ENCODE data around the gene HUWE1. TPM values are rescaled to one million over a fixed set of nuclear protein-coding genes. Genes with fewer than 3 reads are reported as not detected.

HUWE1 gene
- polyA plus RNA-seq, 1 donor (not counting 4 experiments of a cell fraction or from before 2014, with no cell fraction given) = 53.6 TPM

DNA sequence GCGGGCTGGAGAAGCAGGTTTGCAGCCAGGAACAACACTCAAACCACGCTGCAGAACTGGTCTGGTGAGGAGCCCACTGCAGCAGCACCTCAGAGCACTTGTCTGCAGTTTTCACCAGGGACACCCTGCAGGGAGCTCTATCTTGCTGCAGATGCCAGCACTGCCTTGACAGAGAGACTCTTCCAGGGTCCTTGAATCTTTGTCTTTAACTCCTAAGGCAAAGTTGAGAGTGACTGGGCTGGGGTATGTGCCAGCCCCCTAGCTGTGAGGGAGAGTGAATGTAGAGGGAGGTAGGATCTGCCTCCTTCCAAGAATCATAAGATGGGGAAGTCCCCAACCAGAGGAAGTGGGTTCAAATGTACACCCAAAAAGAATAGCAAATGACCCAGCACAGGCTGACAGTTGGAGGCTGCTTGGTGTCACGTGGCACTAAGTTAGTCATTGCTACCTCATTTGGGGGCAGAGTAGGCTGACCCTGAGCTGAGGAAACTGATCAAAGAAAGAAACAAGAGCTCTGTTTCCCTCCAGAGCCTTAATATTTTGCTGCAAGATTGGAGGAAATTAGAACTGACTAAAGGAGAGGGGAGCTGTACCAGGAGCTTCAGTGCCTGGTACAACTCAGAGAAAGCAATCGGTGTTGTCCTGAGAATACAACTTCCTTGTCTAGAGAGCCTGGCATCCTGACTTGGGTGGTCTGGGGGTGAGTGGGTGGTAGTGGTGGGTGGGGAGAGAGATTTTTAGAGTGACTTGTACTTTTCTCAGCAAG is 28.2 kb upstream of the HUWE1 start:
- Histone ChIP-seq H3K27ac (ENCODE audit: control insufficient read depth, insufficient read depth, low read length) (peak overlapping the region; percentile 47), H3K36me3 (ENCODE audit: control insufficient read depth in 2 of 2, extremely low read depth in 1 of 2, insufficient read depth in 2 of 2, low read length in 2 of 2) (no peaks in the 10 kb centered on the region), H3K9me1 (ENCODE audit: control insufficient read depth, extremely low read depth, insufficient read depth, low read length) (no peaks in the 10 kb centered on the region), H3K9me3 (ENCODE audit: control insufficient read depth, low read depth, low read length) (no peaks in the 10 kb centered on the region), H3K4me2 (ENCODE audit: control insufficient read depth, extremely low read depth, insufficient read depth, low read depth, low read length) (peak overlapping the region; percentile 54), H3K4me1 (ENCODE audit: control insufficient read depth, extremely low read depth, insufficient read depth, low read length) (peaks cover 31% of the 10 kb centered on the region), H4K20me1 (ENCODE audit: control insufficient read depth, extremely low read depth, insufficient read depth, low read length) (no peaks in the 10 kb centered on the region), H2AFZ (ENCODE audit: control insufficient read depth, low read length) (no peak overlapping the region), H3K9ac (ENCODE audit: control insufficient read depth, extremely low read depth, insufficient read depth, low read length) (peak overlapping the region; percentile 7), H3K27me3 (ENCODE audit: control insufficient read depth, extremely low read depth, insufficient read depth, low read length) (no peaks in the 10 kb centered on the region), H3K79me2 (ENCODE audit: control insufficient read depth, insufficient read depth, low read length) (no peaks in the 10 kb centered on the region), H3K4me3 (ENCODE audit: control insufficient read depth in 2 of 3, extremely low read depth in 1 of 3, insufficient read depth in 2 of 3, low read depth in 1 of 3, low read length in 3 of 3) (no peak overlapping the region)
- FAIRE-seq = peak; percentile 60
- TF ChIP-seq, protein P1, sequence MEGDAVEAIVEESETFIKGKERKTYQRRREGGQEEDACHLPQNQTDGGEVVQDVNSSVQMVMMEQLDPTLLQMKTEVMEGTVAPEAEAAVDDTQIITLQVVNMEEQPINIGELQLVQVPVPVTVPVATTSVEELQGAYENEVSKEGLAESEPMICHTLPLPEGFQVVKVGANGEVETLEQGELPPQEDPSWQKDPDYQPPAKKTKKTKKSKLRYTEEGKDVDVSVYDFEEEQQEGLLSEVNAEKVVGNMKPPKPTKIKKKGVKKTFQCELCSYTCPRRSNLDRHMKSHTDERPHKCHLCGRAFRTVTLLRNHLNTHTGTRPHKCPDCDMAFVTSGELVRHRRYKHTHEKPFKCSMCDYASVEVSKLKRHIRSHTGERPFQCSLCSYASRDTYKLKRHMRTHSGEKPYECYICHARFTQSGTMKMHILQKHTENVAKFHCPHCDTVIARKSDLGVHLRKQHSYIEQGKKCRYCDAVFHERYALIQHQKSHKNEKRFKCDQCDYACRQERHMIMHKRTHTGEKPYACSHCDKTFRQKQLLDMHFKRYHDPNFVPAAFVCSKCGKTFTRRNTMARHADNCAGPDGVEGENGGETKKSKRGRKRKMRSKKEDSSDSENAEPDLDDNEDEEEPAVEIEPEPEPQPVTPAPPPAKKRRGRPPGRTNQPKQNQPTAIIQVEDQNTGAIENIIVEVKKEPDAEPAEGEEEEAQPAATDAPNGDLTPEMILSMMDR (optimal IDR thresholded peaks at IDR 0.05 in 1 of 3, IDR thresholded peaks at IDR 0.05 in 1 of 3, conservative IDR thresholded peaks at IDR 0.05 in 1 of 3; ENCODE audit: extremely low read depth in 1 of 3, insufficient read depth in 2 of 3, low read length in 3 of 3) = no peak
- TF ChIP-seq EZH2 (IDR thresholded peaks at IDR 0.05; ENCODE audit: low read length) = no peak
- dilution Hi-C loops (cut with MboI; ENCODE audit: extremely low pct_ligation_motif_present, low sequenced_read_pairs) = no loop called here
- DNase-seq (ENCODE audit: low read depth, low spot score) = no peak

DNA sequence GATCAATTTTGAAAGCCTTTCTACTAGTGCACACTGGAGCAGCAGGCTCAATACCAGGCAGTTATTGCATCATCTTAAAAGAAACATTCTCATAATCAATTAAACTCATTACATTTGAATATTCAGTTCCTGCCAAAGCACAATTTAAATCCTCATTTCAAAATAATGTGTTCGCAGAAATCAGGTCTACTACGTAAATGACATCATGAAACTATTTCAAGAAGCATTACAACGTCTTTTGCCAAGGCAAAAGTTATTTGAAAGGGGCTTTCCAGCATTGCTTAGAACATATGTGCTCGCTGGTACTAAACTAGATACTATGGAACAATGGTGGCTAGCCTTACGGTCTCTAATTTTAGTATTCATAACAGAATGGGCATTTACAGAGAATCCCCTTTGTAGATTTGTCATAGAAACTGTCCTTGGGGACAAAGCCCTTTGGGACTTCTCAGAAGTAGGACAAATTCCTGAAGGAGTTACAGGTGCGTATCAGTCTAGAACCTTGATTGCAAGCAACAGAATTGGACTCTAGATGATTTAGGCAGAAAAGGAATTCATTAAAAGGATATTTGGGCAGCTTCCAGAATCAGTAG is 27.6 kb upstream of the HUWE1 start:
- dilution Hi-C loops (cut with MboI; ENCODE audit: extremely low pct_ligation_motif_present, low sequenced_read_pairs) = no loop called here
- no peaks in the 10 kb centered on the region for H3K9me1 ChIP-seq (ENCODE audit: control insufficient read depth, extremely low read depth, insufficient read depth, low read length)
- peak overlapping the region; percentile 54 for H3K4me2 ChIP-seq (ENCODE audit: control insufficient read depth, extremely low read depth, insufficient read depth, low read depth, low read length)
- no peak overlapping the region for H3K9ac ChIP-seq (ENCODE audit: control insufficient read depth, extremely low read depth, insufficient read depth, low read length)
- no peaks in the 10 kb centered on the region for H3K27me3 ChIP-seq (ENCODE audit: control insufficient read depth, extremely low read depth, insufficient read depth, low read length)
- H3K4me3 ChIP-seq (ENCODE audit: control insufficient read depth in 2 of 3, extremely low read depth in 1 of 3, insufficient read depth in 2 of 3, low read depth in 1 of 3, low read length in 3 of 3) = no peak overlapping the region
- H3K36me3 ChIP-seq (ENCODE audit: control insufficient read depth in 2 of 2, extremely low read depth in 1 of 2, insufficient read depth in 2 of 2, low read length in 2 of 2) = no peaks in the 10 kb centered on the region
- peaks cover 31% of the 10 kb centered on the region for H3K4me1 ChIP-seq (ENCODE audit: control insufficient read depth, extremely low read depth, insufficient read depth, low read length)
- H3K27ac ChIP-seq (ENCODE audit: control insufficient read depth, insufficient read depth, low read length) = peak overlapping the region; percentile 47
- no peaks in the 10 kb centered on the region for H4K20me1 ChIP-seq (ENCODE audit: control insufficient read depth, extremely low read depth, insufficient read depth, low read length)
- H3K79me2 ChIP-seq (ENCODE audit: control insufficient read depth, insufficient read depth, low read length) = no peaks in the 10 kb centered on the region
- H3K9me3 ChIP-seq (ENCODE audit: control insufficient read depth, low read depth, low read length) = no peaks in the 10 kb centered on the region
- DNase-seq (ENCODE audit: low read depth, low spot score) = no peak
- no peak for FAIRE-seq
- TF ChIP-seq, protein P1 (optimal IDR thresholded peaks at IDR 0.05 in 1 of 3, IDR thresholded peaks at IDR 0.05 in 1 of 3, conservative IDR thresholded peaks at IDR 0.05 in 1 of 3; ENCODE audit: extremely low read depth in 1 of 3, insufficient read depth in 2 of 3, low read length in 3 of 3) = no peak
- TF ChIP-seq EZH2 (IDR thresholded peaks at IDR 0.05; ENCODE audit: low read length) = no peak
- H2AFZ ChIP-seq (ENCODE audit: control insufficient read depth, low read length) = no peak overlapping the region
